Measurements from ENCODE around the gene SND1. TPM values are rescaled to one million over a fixed set of nuclear protein-coding genes. Genes with fewer than 3 reads are reported as not detected.
A peak's percentile ranks its signal among the peaks of the same experiment; 100 is the strongest.

The SND1 gene
- polyA plus RNA-seq, 3 donors: 46.5 to 97.3 (median 79.8) TPM

GRCh38 chr7:127891144-127891543, 239.2 kb downstream of the SND1 start:
- Histone ChIP-seq H3K27me3 (ENCODE audit: control insufficient read depth in 2 of 2, insufficient read depth in 2 of 2, low read length in 2 of 2) (no peaks in the 10 kb centered on the region), H3K36me3 (replicated peaks in 1 of 2; ENCODE audit: control insufficient read depth in 1 of 2, insufficient read depth in 2 of 2, low read length in 2 of 2) (peaks cover 28 to 67% of the 10 kb centered on the region in 2 donors), H3K9me3 (replicated peaks in 1 of 2; ENCODE audit: control insufficient read depth in 1 of 2, insufficient read depth in 1 of 2, low read length in 2 of 2) (no peaks in the 10 kb centered on the region), H3K4me1 (ENCODE audit: control insufficient read depth in 1 of 2, insufficient read depth in 2 of 2, low read length in 2 of 2) (peaks cover 12 to 15% of the 10 kb centered on the region in 2 donors), H3K4me3 (replicated peaks in 1 of 3; ENCODE audit: low read depth in 2 of 3, low read length in 3 of 3) (no peak overlapping the region), H3K27ac (ENCODE audit: low read depth in 1 of 2, low read length in 2 of 2) (no peak overlapping the region), H3K9ac (ENCODE audit: insufficient read depth, low read length, poor library complexity, severe bottlenecking) (no peak overlapping the region), H3K79me2 (ENCODE audit: insufficient read depth, low read length) (peaks cover 6% of the 10 kb centered on the region), H3K4me2 (replicated peaks; ENCODE audit: extremely low read depth, low read length, poor library complexity, severe bottlenecking) (no peak overlapping the region), H2AFZ (ENCODE audit: insufficient read depth, low read depth, low read length, poor library complexity, severe bottlenecking) (no peak overlapping the region), H4K20me1 (ENCODE audit: insufficient read depth, low read length) (peaks cover 39% of the 10 kb centered on the region)
- Mint-ChIP-seq H3K9me3 (no peaks in the 10 kb centered on the region), H3K36me3 (peaks cover 44 to 56% of the 10 kb centered on the region in 2 donors), H3K4me1 (peaks cover 31% of the 10 kb centered on the region), H3K4me3 (no peak overlapping the region), H3K27ac (peak overlapping the region in 1 of 7 donors; percentile 1), H3K27me3 (ENCODE audit: low read depth in 3 of 3) (no peaks in the 10 kb centered on the region)
- no peak for DNase-seq
- no peak for TF ChIP-seq CTCF (IDR thresholded peaks at IDR 0.05)
- intact Hi-C loops (cut with micrococcal nuclease): no loop called here
- WGBS (ENCODE audit: insufficient coverage): no CpG with 5 or more reads among the region's 4 CpGs

GRCh38 chr7:127891854-127892438, 240.0 kb downstream of the SND1 start:
- peak overlapping the region in 1 of 2 donors; percentile 0 for H3K27ac ChIP-seq (ENCODE audit: low read depth in 1 of 2, low read length in 2 of 2)
- Mint-ChIP-seq H3K27me3 (ENCODE audit: low read depth in 3 of 3) (no peaks in the 10 kb centered on the region), H3K27ac (peak overlapping the region in 2 of 7 donors; percentile 35 to 43), H3K9me3 (no peaks in the 10 kb centered on the region), H3K36me3 (peaks cover 42 to 52% of the 10 kb centered on the region in 2 donors), H3K4me1 (peaks cover 31% of the 10 kb centered on the region), H3K4me3 (no peak overlapping the region)
- H3K4me2 ChIP-seq (replicated peaks; ENCODE audit: extremely low read depth, low read length, poor library complexity, severe bottlenecking): no peak overlapping the region
- H3K9ac ChIP-seq (ENCODE audit: insufficient read depth, low read length, poor library complexity, severe bottlenecking): no peak overlapping the region
- H3K79me2 ChIP-seq (ENCODE audit: insufficient read depth, low read length): peaks cover 8% of the 10 kb centered on the region
- no peak overlapping the region for H2AFZ ChIP-seq (ENCODE audit: insufficient read depth, low read depth, low read length, poor library complexity, severe bottlenecking)
- peaks cover 37% of the 10 kb centered on the region for H4K20me1 ChIP-seq (ENCODE audit: insufficient read depth, low read length)
- no peak for TF ChIP-seq CTCF (IDR thresholded peaks at IDR 0.05)
- no peak for DNase-seq
- no peaks in the 10 kb centered on the region for H3K27me3 ChIP-seq (ENCODE audit: control insufficient read depth in 2 of 2, insufficient read depth in 2 of 2, low read length in 2 of 2)
- intact Hi-C loops (cut with micrococcal nuclease): no loop called here
- WGBS (ENCODE audit: insufficient coverage): 100% methylated on average over 1 of the region's 4 CpGs
- H3K9me3 ChIP-seq (replicated peaks in 1 of 2; ENCODE audit: control insufficient read depth in 1 of 2, insufficient read depth in 1 of 2, low read length in 2 of 2): no peaks in the 10 kb centered on the region
- peaks cover 28 to 75% of the 10 kb centered on the region in 2 donors for H3K36me3 ChIP-seq (replicated peaks in 1 of 2; ENCODE audit: control insufficient read depth in 1 of 2, insufficient read depth in 2 of 2, low read length in 2 of 2)
- H3K4me3 ChIP-seq (replicated peaks in 1 of 3; ENCODE audit: low read depth in 2 of 3, low read length in 3 of 3): no peak overlapping the region
- peaks cover 12 to 15% of the 10 kb centered on the region in 2 donors for H3K4me1 ChIP-seq (ENCODE audit: control insufficient read depth in 1 of 2, insufficient read depth in 2 of 2, low read length in 2 of 2)

Measured in CD14-positive monocyte (primary cell).